Stimulated activated CD4-positive, alpha-beta T cell treated with anti-CD3 and anti-CD28 coated beads, Interleukin-1b, Interleukin-23, amount 100 ng/mL, for 4 hours (primary cell): ENCODE results near the gene EPHB2.

Source experiments
- DNase-seq, 2 donors: peaks; one replicate each; pipeline ENCODE4 v3.0.0-alpha.2; 2020; ENCODE audit warnings: low read depth in 2 of 2

Gene EPHB2

GRCh38 chr1:22722901-22723550 lies 12.4 kb downstream of the EPHB2 start:
- DNase-seq: no peak

DNA sequence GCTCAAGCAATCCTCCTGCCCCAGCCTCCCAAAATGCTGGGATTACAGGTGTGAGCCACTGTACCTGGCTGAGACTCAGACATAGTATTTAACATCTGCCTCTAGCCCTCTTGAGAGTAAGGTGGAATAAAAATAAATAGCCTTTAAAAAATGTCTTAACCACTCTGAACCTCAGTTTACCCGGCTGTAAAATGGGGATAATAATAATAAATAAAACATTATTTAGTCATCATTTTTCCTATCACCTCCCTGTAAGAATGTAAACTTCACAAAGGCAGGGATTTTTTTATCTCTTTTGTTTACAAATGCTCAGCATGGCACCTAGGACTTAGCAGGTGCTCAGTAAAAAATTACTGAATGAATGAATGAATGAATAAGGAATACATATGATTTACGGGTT lies 17.2 kb downstream of the EPHB2 start:
- DNase-seq: no peak

GRCh38 chr1:22728751-22729399 lies 18.2 kb downstream of the EPHB2 start:
- DNase-seq: no peak

DNA sequence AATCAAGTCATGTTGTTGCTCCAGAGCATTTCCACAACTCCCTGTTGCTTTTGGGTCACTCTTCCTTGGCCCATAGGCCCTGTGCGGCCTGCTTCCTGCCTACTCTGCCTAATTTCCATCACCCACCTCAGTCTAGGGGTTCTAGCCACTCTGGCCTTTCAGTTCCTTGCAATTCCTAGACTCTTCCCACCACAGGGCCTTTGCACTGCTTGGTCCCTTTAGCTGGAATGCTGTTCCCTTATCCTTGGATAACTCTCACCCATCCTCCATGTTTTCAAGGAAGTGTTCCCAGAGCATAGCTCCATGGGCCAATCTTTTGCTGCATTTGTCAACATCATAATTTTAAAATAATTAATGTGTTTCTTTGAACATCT lies 18.7 kb downstream of the EPHB2 start:
- no peak for DNase-seq

DNA sequence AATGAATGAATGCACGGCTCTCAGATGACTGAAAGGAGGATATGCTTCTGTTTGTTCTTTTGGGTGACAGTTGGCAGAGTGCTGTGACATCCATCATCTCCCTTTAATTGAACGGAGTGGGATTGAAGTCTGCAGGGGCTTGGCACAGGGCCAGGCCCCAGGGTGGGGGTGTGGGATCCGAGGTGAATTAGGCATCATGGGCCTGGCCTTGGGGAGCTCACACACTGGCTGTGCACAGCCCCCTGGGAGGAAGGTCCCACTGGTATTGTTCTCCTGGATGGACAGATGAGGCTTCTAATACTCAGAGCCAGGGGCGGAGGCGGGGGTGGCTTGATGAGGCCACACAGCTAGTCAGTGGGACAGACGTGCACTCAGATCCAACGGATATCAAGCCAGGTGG lies 19.3 kb downstream of the EPHB2 start:
- DNase-seq: no peak

- DNase-seq: no peak
Observed at GRCh38 chr1:22731924-22732720, 21.5 kb downstream of the EPHB2 start.

DNA sequence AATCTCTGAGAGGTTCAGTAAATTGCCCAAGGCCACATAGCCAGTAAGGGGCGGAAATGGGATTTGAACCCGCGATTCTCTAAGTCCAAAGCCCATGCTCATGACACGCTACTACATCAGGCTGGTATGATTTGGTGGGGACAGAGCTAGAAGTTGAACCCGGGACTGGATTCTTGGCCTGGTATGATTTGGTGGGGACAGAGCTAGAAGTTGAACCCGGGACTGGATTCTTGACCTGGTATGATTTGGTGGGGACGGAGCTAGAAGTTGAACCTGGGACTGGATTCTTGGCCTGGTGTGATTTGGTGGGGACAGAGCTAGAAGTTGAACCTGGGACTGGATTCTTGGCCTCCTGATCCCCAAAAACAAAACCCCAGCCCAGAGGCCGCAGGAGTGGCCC lies 23.0 kb downstream of the EPHB2 start:
- no peak for DNase-seq

DNA sequence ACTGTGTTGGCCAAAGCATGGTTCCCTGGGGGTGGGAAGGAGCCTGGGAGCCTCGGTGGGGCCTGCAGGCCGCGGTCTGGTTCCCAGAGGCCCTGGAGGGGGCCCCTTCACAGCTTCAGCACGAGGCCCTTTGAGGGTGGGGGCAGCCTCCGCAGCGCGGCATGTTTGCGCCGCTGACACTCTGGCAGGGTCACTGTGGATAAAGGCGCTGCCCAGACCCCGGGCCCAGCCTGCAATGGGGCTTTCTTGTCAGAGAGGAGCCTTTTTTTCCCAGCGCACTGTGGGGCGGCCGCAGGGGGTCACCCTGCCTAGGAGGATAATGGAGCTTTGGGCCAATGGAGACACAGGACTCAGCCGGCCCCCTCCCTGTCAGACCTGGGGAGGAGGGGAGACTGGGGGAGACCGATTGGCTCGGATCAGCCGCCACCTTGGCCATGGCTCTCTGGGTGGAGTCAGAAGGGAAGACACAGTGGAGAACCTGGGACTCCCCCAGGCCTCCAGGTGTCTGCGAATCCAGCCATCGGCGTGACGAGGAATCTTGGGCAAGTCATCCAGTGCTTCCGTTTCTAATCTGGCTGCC lies 26.0 kb downstream of the EPHB2 start:
- no peak for DNase-seq

GRCh38 chr1:22737374-22738068 lies 26.9 kb downstream of the EPHB2 start:
- DNase-seq: no peak

- no peak for DNase-seq
Observed at GRCh38 chr1:22738069-22738435, 27.4 kb downstream of the EPHB2 start.

DNA sequence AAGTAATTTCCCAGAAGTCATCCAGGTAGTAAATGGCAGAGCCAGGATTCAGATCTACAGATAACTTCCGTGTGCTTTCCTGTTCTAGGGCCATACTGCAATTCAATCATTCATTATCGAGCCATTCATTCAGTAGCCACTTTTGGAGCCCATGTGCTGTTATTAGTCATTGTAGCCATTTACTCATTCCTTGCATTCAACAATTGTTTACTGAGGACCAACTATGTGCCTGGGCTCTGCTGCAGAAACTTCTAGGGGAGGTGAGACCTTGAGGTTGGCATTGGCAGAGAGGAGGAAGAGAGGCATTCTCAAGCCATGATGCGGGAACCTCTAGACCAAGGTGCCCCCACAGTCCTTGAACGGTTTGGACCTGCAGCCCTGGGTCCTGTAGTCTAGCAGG lies 27.9 kb downstream of the EPHB2 start:
- no peak for DNase-seq

- DNase-seq: no peak
Observed at GRCh38 chr1:22739648-22740385, 29.2 kb downstream of the EPHB2 start.

DNA sequence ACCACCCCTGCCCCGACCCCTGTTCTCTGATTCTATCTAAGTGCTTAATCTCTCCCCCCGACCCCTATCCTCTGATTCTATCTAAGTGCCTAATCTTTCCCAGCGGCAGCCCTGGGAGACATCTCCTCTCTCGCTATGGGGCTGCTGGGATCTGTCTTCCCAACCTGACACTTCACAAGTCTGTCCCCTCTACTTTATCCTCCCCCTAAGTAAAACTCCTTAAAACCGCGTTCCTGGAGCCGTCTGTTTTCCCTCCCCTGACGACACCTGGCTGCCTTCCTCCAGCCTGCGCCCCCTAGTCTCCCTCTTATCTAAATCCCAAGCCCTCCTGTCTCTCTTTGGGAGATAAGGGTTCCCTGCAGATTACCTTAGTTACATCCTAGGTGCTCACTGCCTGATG lies 30.5 kb downstream of the EPHB2 start:
- no peak for DNase-seq

GRCh38 chr1:22745669-22746585 lies 35.3 kb downstream of the EPHB2 start:
- no peak for DNase-seq

GRCh38 chr1:22747021-22747734 lies 36.5 kb downstream of the EPHB2 start:
- DNase-seq: no peak

- DNase-seq: no peak
Observed at GRCh38 chr1:22747735-22748073, 37.1 kb downstream of the EPHB2 start.

- no peak for DNase-seq
Observed at GRCh38 chr1:22749503-22749902, 38.9 kb downstream of the EPHB2 start.

GRCh38 chr1:22749919-22750684 lies 39.5 kb downstream of the EPHB2 start:
- no peak for DNase-seq

DNA sequence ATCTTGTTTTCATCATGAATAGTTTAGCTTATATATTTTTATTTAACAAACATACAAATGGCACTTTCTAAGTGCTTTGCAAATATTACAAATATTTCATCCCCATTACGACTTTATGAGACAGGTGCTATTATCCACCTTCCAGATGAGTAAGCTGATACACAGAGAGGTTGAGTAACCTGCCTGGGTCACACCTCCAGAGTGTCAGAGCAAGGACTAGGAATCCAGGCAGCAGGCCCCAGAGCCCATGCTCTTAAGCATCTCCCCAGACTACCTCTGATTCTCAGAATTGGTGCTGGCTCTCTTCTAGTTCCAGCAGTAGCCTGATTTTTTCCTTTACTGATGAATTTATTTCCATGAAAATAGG lies 40.0 kb downstream of the EPHB2 start:
- DNase-seq: no peak
